ENCODE measurements around the gene SYN1. TPM values are rescaled to one million over a fixed set of nuclear protein-coding genes. Genes with fewer than 3 reads are reported as not detected.

SYN1 gene
- polyA plus RNA-seq, 1 donor (not counting 4 experiments of a cell fraction or from before 2014, with no cell fraction given), result 0.07 TPM

DNA sequence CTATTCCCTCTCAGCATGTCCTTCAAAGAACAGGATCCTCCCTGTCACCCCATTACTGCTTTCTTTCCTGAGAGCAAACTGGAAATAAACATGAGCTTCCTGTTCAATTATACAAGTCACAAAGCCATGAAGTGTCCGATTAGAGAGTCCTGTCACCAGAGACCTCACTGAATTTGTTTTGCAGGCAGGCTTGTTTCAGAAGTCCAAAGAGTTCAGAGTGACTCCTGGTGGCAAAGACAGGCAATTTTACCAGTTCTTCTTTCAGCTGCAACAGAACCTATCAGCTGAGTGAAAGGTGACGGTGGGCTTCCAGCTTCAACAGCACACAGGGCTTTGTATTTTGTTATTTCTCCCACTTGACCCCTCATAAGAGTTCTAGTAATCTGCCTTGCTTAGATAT lies 24.3 kb upstream of the SYN1 start:
- no peak for TF ChIP-seq EZH2 (IDR thresholded peaks at IDR 0.05; ENCODE audit: low read length)
- TF ChIP-seq, protein P1, sequence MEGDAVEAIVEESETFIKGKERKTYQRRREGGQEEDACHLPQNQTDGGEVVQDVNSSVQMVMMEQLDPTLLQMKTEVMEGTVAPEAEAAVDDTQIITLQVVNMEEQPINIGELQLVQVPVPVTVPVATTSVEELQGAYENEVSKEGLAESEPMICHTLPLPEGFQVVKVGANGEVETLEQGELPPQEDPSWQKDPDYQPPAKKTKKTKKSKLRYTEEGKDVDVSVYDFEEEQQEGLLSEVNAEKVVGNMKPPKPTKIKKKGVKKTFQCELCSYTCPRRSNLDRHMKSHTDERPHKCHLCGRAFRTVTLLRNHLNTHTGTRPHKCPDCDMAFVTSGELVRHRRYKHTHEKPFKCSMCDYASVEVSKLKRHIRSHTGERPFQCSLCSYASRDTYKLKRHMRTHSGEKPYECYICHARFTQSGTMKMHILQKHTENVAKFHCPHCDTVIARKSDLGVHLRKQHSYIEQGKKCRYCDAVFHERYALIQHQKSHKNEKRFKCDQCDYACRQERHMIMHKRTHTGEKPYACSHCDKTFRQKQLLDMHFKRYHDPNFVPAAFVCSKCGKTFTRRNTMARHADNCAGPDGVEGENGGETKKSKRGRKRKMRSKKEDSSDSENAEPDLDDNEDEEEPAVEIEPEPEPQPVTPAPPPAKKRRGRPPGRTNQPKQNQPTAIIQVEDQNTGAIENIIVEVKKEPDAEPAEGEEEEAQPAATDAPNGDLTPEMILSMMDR (optimal IDR thresholded peaks at IDR 0.05 in 1 of 3, IDR thresholded peaks at IDR 0.05 in 1 of 3, conservative IDR thresholded peaks at IDR 0.05 in 1 of 3; ENCODE audit: extremely low read depth in 1 of 3, insufficient read depth in 2 of 3, low read length in 3 of 3), result peak; percentile 21 to 34 (median 24)
- Histone ChIP-seq H3K27ac (ENCODE audit: control insufficient read depth, insufficient read depth, low read length) (no peak overlapping the region), H3K9ac (ENCODE audit: control insufficient read depth, extremely low read depth, insufficient read depth, low read length) (no peak overlapping the region), H3K4me2 (ENCODE audit: control insufficient read depth, extremely low read depth, insufficient read depth, low read depth, low read length) (no peak overlapping the region), H3K27me3 (ENCODE audit: control insufficient read depth, extremely low read depth, insufficient read depth, low read length) (no peaks in the 10 kb centered on the region), H3K4me3 (ENCODE audit: control insufficient read depth in 2 of 3, extremely low read depth in 1 of 3, insufficient read depth in 2 of 3, low read depth in 1 of 3, low read length in 3 of 3) (no peak overlapping the region), H3K36me3 (ENCODE audit: control insufficient read depth in 2 of 2, extremely low read depth in 1 of 2, insufficient read depth in 2 of 2, low read length in 2 of 2) (peaks cover 0 to 18% of the 10 kb centered on the region in 2 experiments), H3K79me2 (ENCODE audit: control insufficient read depth, insufficient read depth, low read length) (peaks cover 4% of the 10 kb centered on the region), H3K9me3 (ENCODE audit: control insufficient read depth, low read depth, low read length) (no peaks in the 10 kb centered on the region), H2AFZ (ENCODE audit: control insufficient read depth, low read length) (no peak overlapping the region), H3K9me1 (ENCODE audit: control insufficient read depth, extremely low read depth, insufficient read depth, low read length) (peaks cover 2% of the 10 kb centered on the region), H3K4me1 (ENCODE audit: control insufficient read depth, extremely low read depth, insufficient read depth, low read length) (peaks cover 5% of the 10 kb centered on the region), H4K20me1 (ENCODE audit: control insufficient read depth, extremely low read depth, insufficient read depth, low read length) (no peaks in the 10 kb centered on the region)
- DNase-seq (ENCODE audit: low read depth, low spot score), result no peak
- no peak for FAIRE-seq
- dilution Hi-C loops (cut with MboI; ENCODE audit: extremely low pct_ligation_motif_present, low sequenced_read_pairs), result no loop called here

DNA sequence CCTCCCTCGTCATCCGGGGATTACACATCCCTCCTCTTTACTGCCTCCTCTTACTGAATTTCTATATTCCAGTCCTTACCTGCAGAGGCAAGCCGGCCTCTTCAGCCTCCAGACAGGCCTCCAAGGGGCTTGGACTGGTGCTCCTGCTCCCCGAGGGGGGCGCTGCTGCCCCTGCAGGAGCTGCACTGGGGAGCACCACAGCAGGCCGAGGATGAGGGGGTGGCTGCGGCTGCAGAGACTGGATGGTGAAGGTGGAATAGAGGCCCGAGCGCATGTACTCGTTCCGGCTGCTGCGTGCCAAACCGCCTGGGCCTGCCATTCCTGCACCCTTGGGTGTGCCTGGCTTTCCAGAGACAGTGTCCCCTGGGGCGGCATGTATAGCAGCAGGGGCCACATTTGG lies 19.2 kb upstream of the SYN1 start:
- Histone ChIP-seq H3K27ac (ENCODE audit: control insufficient read depth, insufficient read depth, low read length) (no peak overlapping the region), H3K9ac (ENCODE audit: control insufficient read depth, extremely low read depth, insufficient read depth, low read length) (no peak overlapping the region), H4K20me1 (ENCODE audit: control insufficient read depth, extremely low read depth, insufficient read depth, low read length) (no peaks in the 10 kb centered on the region), H3K27me3 (ENCODE audit: control insufficient read depth, extremely low read depth, insufficient read depth, low read length) (no peaks in the 10 kb centered on the region), H3K9me3 (ENCODE audit: control insufficient read depth, low read depth, low read length) (peaks cover 2% of the 10 kb centered on the region), H3K4me1 (ENCODE audit: control insufficient read depth, extremely low read depth, insufficient read depth, low read length) (no peaks in the 10 kb centered on the region), H3K79me2 (ENCODE audit: control insufficient read depth, insufficient read depth, low read length) (no peaks in the 10 kb centered on the region), H3K9me1 (ENCODE audit: control insufficient read depth, extremely low read depth, insufficient read depth, low read length) (no peaks in the 10 kb centered on the region), H3K36me3 (ENCODE audit: control insufficient read depth in 2 of 2, extremely low read depth in 1 of 2, insufficient read depth in 2 of 2, low read length in 2 of 2) (peaks cover 2 to 19% of the 10 kb centered on the region in 2 experiments), H3K4me2 (ENCODE audit: control insufficient read depth, extremely low read depth, insufficient read depth, low read depth, low read length) (no peak overlapping the region), H2AFZ (ENCODE audit: control insufficient read depth, low read length) (no peak overlapping the region), H3K4me3 (ENCODE audit: control insufficient read depth in 2 of 3, extremely low read depth in 1 of 3, insufficient read depth in 2 of 3, low read depth in 1 of 3, low read length in 3 of 3) (no peak overlapping the region)
- TF ChIP-seq, protein P1 (optimal IDR thresholded peaks at IDR 0.05 in 1 of 3, IDR thresholded peaks at IDR 0.05 in 1 of 3, conservative IDR thresholded peaks at IDR 0.05 in 1 of 3; ENCODE audit: extremely low read depth in 1 of 3, insufficient read depth in 2 of 3, low read length in 3 of 3), result no peak
- no peak for TF ChIP-seq EZH2 (IDR thresholded peaks at IDR 0.05; ENCODE audit: low read length)
- FAIRE-seq (no peak), DNase-seq (ENCODE audit: low read depth, low spot score) (no peak)
- dilution Hi-C loops (cut with MboI; ENCODE audit: extremely low pct_ligation_motif_present, low sequenced_read_pairs), result no loop called here
